HCT116 (cell line): ENCODE results near the gene DPF3.

Experiments
- CEBPB ChIP-seq: IDR thresholded peaks from 2 replicates; pipeline ENCODE4 v1.6.1; 2012; ENCODE audit warnings: low read depth
- CTCF ChIP-seq, 3 experiments: fragments of 200-600 bp in 1 of 3; sonication (generic) in 1 of 3; IDR thresholded peaks in 2 of 3; conservative IDR thresholded peaks in 1 of 3; 2 replicates each; pipeline ENCODE4 v1.5.1; 2012 to 2017; ENCODE audit warnings: low read depth in 2 of 3, low read length in 2 of 3, antibody characterized with exemption in 1 of 3, borderline replicate concordance in 1 of 3, control low read depth in 1 of 3, mild to moderate bottlenecking in 1 of 3, mixed read lengths in 1 of 3, mixed run types in 1 of 3, moderate library complexity in 1 of 3; ENCODE audit not compliant: insufficient read depth in 1 of 3
- POLR2A ChIP-seq: IDR thresholded peaks from 2 replicates; pipeline ENCODE4 v1.7.0; 2011; ENCODE audit warnings: borderline replicate concordance; ENCODE audit not compliant: insufficient read depth, insufficient read length; ENCODE audit errors: extremely low read depth
- POLR2AphosphoS5 ChIP-seq: IDR thresholded peaks from 2 replicates; pipeline ENCODE4 v1.6.1; 2011; ENCODE audit warnings: mild to moderate bottlenecking, low read depth, low read length, moderate library complexity
- ZFX ChIP-seq: fragments of 450-650 bp; IDR thresholded peaks from 2 replicates; pipeline ENCODE4 v1.6.1; 2017
- TF ChIP-seq, protein P1 (sequence below): IDR thresholded peaks from 2 replicates; pipeline ENCODE4 v1.6.1; 2012

DNA sequence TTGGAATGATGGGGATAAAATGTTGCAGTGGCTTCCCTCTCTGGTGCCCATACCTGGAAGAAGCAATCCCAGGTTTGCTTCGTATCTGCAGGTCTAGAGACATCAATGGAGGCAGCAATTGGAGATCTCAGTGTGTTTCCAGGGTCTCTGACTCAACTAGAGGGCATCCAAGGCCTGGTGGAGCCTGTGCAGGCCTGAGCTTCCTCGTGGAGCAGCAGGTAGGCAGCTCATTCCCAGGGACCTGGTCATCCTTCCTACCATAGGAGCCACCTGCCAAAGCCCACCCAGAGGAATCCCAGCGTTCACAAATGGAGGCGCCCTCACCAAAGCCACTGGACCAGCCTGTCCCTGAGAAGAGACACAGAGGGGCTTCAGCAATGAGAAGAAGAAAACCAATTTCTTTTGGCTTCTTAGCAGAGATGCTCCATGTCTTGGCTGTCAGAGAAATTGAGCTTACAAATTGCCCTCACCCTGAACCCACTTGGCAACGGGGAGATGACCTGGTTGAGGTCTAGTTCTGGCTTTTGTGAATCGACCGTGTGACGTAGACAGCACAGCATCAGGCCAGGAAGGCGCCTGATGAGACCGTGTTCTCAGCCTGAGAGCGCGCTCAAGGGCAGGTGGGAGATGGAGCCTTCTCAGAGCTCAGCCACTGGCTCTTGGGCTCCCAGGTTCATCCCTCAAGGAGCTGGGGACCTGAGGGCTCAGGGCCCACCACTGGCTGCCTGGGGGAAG is 283.6 kb downstream of the DPF3 start:
- no peak for TF ChIP-seq POLR2A
- TF ChIP-seq ZFX, result no peak
- TF ChIP-seq POLR2AphosphoS5, result no peak
- TF ChIP-seq CEBPB, result no peak
- TF ChIP-seq CTCF (IDR thresholded peaks at IDR 0.05 in 2 of 3, conservative IDR thresholded peaks at IDR 0.05 in 1 of 3; ENCODE audit: borderline replicate concordance in 1 of 3, insufficient read depth in 1 of 3, low read depth in 2 of 3, low read length in 2 of 3), result no peak
- TF ChIP-seq, protein P1, sequence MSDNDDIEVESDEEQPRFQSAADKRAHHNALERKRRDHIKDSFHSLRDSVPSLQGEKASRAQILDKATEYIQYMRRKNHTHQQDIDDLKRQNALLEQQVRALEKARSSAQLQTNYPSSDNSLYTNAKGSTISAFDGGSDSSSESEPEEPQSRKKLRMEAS, result no peak
